Gastrocnemius medialis (tissue), 4 donors: Measurements from ENCODE around the gene CXXC5. TPM values are rescaled to one million over a fixed set of nuclear protein-coding genes. Genes with fewer than 3 reads are reported as not detected.
"Not testable (repeated sequence)": the region's sequence is repeated elsewhere in the genome, so short reads cannot be mapped to it uniquely, and the experiment has no call there.

Experiments
- ATAC-seq, 2 donors: fragments of 150-250 bp; one replicate each; pipeline ENCODE4 v1.9.1; 2016
- DNase-seq, 2 donors: peaks; one replicate each; pipeline ENCODE4 v3.0.0-alpha.2; 2019
- H3K27ac ChIP-seq, 4 donors: fragments of 200-600 bp; sonication (generic); 1 replicate in 1 of 4; 2 replicates in 3 of 4; pipeline ENCODE4 v1.5.1; 2016 to 2018; ENCODE audit warnings: mild to moderate bottlenecking in 2 of 4, moderate library complexity in 1 of 4
- H3K27me3 ChIP-seq, 3 donors: fragments of 200-600 bp; sonication (generic) in 2 of 3; 1 replicate in 1 of 3; 2 replicates in 2 of 3; pipeline versions ENCODE4 v1.5.1 to v1.6.0; 2016 to 2019; ENCODE audit warnings: mild to moderate bottlenecking in 1 of 3, moderate library complexity in 1 of 3
- H3K36me3 ChIP-seq, 2 donors: fragments of 200-600 bp; sonication (generic) in 1 of 2; one replicate each; pipeline ENCODE4 v1.5.1; 2017 to 2018
- H3K4me1 ChIP-seq, 2 donors: fragments of 200-600 bp; sonication (generic) in 1 of 2; one replicate each; pipeline ENCODE4 v1.5.1; 2016 to 2017; ENCODE audit warnings: mild to moderate bottlenecking in 2 of 2
- H3K4me3 ChIP-seq, 4 donors: fragments of 200-600 bp; sonication (generic) in 3 of 4; 1 replicate in 1 of 4; 2 replicates in 3 of 4; pipeline ENCODE4 v1.5.1; 2016 to 2019; ENCODE audit warnings: mild to moderate bottlenecking in 2 of 4
- H3K9me3 ChIP-seq, 3 donors: fragments of 200-600 bp; sonication (generic) in 2 of 3; 1 replicate in 1 of 3; 2 replicates in 2 of 3; pipeline ENCODE4 v1.5.1; 2016 to 2019
- CTCF ChIP-seq, 5 experiments: fragments of 450-650 bp in 3 of 5; fragments of 200-600 bp in 2 of 5; sonication (generic) in 2 of 5; IDR thresholded peaks in 4 of 5; conservative IDR thresholded peaks in 1 of 5; 1 replicate in 4 of 5; 2 replicates in 1 of 5; pipeline ENCODE4 v1.5.1; 2016 to 2019; ENCODE audit warnings: antibody characterized with exemption in 5 of 5, mild to moderate bottlenecking in 3 of 5, moderate library complexity in 3 of 5
- POLR2A ChIP-seq, 2 donors: fragments of 450-650 bp; IDR thresholded peaks; one replicate each; pipeline ENCODE4 v1.6.1; 2017; ENCODE audit warnings: antibody characterized with exemption in 2 of 2, mild to moderate bottlenecking in 2 of 2, moderate library complexity in 2 of 2
- in situ Hi-C, 4 donors: fragments of 200-750 bp; cut with MboI; loops; one replicate each; pipeline versions ENCODE4 v1.15.0 to v1.8.0; 2017; ENCODE audit warnings: low sequenced_read_pairs in 4 of 4
- intact Hi-C: fragments of 100-400 bp; cut with DNase I; formaldehyde crosslinking; loops from one replicate; pipeline ENCODE4 v1.15.1; 2023; ENCODE audit warnings: low total_unique reads
- total RNA-seq, 4 donors: library from RNA; depleted of rRNA; stranded (reverse); fragments of >200 nt; gene quantifications; one replicate each; pipeline versions ENCODE4 v1.1.0 to v1.2.3, GENCODE V29; 2016

Gene CXXC5
- total RNA-seq, 4 donors from 2014 or later = 38.5 to 83.8 (median 60.9) TPM

- intact Hi-C loops = no loop called here
- DNase-seq (no peak), ATAC-seq (peak in 1 of 2 donors; percentile 39)
- in situ Hi-C loops = no loop called here
- Histone ChIP-seq H3K4me3 (no peak overlapping the region), H3K27ac (no peak overlapping the region), H3K27me3 (no peaks in the 10 kb centered on the region), H3K4me1 (no peaks in the 10 kb centered on the region), H3K9me3 (no peaks in the 10 kb centered on the region), H3K36me3 (no peaks in the 10 kb centered on the region)
- TF ChIP-seq POLR2A (IDR thresholded peaks at IDR 0.05) = no peak
- no peak for TF ChIP-seq CTCF (IDR thresholded peaks at IDR 0.05 in 4 of 5, conservative IDR thresholded peaks at IDR 0.05 in 1 of 5)
Measured at GRCh38 chr5:139725073-139725830, 77.1 kb downstream of the CXXC5 start.

DNA sequence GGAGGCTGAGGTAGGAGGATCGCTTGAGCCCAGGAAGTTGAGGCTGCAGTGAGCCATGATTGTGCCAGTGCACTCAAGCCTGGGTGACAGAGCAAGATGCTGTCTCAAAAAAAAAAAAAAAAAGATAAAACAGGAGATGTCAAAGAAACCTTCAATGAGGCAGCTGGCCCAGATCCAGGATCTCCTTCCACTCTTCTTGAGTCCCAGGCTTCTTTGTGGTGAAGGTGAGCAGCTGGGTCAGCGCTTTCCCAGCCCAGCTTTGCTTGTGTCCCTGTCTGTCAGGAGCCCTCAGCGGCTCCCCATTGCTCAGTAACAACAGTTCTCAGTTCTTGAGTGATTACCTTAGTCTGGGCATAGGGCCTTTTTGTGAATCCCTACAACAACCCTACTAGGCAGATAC is 78.1 kb downstream of the CXXC5 start:
- Histone ChIP-seq H3K4me3 (no peak overlapping the region), H3K36me3 (no peaks in the 10 kb centered on the region), H3K27ac (no peak overlapping the region), H3K27me3 (no peaks in the 10 kb centered on the region), H3K4me1 (no peaks in the 10 kb centered on the region), H3K9me3 (no peaks in the 10 kb centered on the region)
- DNase-seq (no peak), ATAC-seq (no peak)
- no peak for TF ChIP-seq CTCF (IDR thresholded peaks at IDR 0.05 in 4 of 5, conservative IDR thresholded peaks at IDR 0.05 in 1 of 5)
- TF ChIP-seq POLR2A (IDR thresholded peaks at IDR 0.05) = no peak
- intact Hi-C loops = no loop called here
- in situ Hi-C loops = no loop called here

DNA sequence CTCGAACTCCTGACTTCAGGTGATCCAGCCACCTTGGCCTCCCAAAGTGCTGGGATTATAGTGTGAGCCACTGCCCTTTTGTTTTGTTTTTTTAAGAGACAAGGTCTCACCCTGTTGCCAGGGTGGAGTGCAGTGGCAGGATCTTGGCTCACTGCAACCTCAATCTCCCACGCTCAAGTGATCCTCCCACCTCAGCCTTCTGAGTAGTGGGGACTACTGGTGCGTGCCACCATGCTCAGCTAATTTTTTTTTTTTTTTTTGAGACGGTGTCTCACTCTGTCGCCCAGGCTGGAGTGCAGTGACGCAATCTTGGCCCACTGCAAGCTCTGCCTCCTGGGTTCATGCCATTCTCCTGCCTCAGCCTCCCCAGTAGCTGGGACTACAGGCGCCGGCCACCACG is 79.5 kb downstream of the CXXC5 start:
- H3K27ac ChIP-seq, H3K4me1 ChIP-seq, in situ Hi-C loops, H3K9me3 ChIP-seq, intact Hi-C loops, H3K36me3 ChIP-seq, H3K4me3 ChIP-seq, DNase-seq, ATAC-seq, H3K27me3 ChIP-seq: not testable (repeated sequence)

GRCh38 chr5:139731281-139731680 is 83.1 kb downstream of the CXXC5 start:
- intact Hi-C loops (no loop called here), in situ Hi-C loops (no loop called here)
- Histone ChIP-seq H3K27ac (no peak overlapping the region), H3K4me1 (no peaks in the 10 kb centered on the region), H3K36me3 (no peaks in the 10 kb centered on the region), H3K9me3 (no peaks in the 10 kb centered on the region), H3K27me3 (no peaks in the 10 kb centered on the region), H3K4me3 (no peak overlapping the region)
- ATAC-seq (no peak), DNase-seq (no peak)
- no peak for TF ChIP-seq CTCF (IDR thresholded peaks at IDR 0.05 in 4 of 5, conservative IDR thresholded peaks at IDR 0.05 in 1 of 5)
- no peak for TF ChIP-seq POLR2A (IDR thresholded peaks at IDR 0.05)

DNA sequence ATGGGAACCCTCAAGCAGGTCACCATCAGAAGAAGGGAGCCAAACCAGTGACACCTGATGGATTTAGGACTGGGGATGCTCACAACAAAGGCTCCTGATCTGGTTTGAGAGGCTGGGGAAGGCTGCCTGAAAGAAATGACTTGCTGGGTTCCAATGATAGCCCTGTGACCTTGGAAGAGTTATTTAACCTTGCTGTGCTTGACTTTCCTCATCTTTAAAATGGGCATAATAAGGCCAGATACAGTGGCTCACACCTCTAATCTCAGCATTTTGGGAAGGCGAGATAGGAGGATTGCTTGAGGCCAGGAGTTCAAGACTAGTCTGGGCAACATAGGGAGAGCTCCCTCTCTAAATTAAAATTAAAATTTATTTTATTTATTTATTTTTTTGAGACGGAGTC is 83.9 kb downstream of the CXXC5 start:
- ATAC-seq = no peak

More for the DNA sequence above, 83.9 kb downstream of the CXXC5 start:
- Histone ChIP-seq H3K9me3 (no peaks in the 10 kb centered on the region), H3K27ac (no peak overlapping the region), H3K36me3 (no peaks in the 10 kb centered on the region), H3K27me3 (no peaks in the 10 kb centered on the region), H3K4me1 (no peaks in the 10 kb centered on the region), H3K4me3 (no peak overlapping the region)
- in situ Hi-C loops = no loop called here
- TF ChIP-seq POLR2A (IDR thresholded peaks at IDR 0.05) (no peak), CTCF (IDR thresholded peaks at IDR 0.05 in 4 of 5, conservative IDR thresholded peaks at IDR 0.05 in 1 of 5) (no peak)
- intact Hi-C loops = no loop called here
- DNase-seq = no peak
